Measurements from ENCODE around the gene SLC27A1. TPM values are rescaled to one million over a fixed set of nuclear protein-coding genes. Genes with fewer than 3 reads are reported as not detected.

The SLC27A1 gene
- total RNA-seq, 1 donor from 2014 or later, result 4.3 TPM

- Mint-ChIP-seq H3K27me3 (no peaks in the 10 kb centered on the region), H3K4me3 (no peak overlapping the region), H3K9me3 (no peaks in the 10 kb centered on the region), H3K4me1 (peaks cover 32% of the 10 kb centered on the region), H3K27ac (no peak overlapping the region), H3K36me3 (ENCODE audit: low read depth) (peaks cover 11% of the 10 kb centered on the region)
- intact Hi-C loops (cut with micrococcal nuclease), result no loop called here
- ATAC-seq (ENCODE audit: low read depth), result no peak
- TF ChIP-seq CTCF (IDR thresholded peaks at IDR 0.05), result no peak
- ChIA-PET POLR2A (no interaction called here), CTCF (no interaction called here)
- no peak for DNase-seq
These were observed 29.5 kb downstream of the SLC27A1 start for GRCh38 chr19:17499648-17500446.

- Mint-ChIP-seq H3K27me3 (no peaks in the 10 kb centered on the region), H3K4me1 (peaks cover 31% of the 10 kb centered on the region), H3K27ac (no peak overlapping the region)
These were observed 30.3 kb downstream of the SLC27A1 start for GRCh38 chr19:17500447-17501198.

GRCh38 chr19:17503240-17503639 is 32.9 kb downstream of the SLC27A1 start:
- H3K27me3 Mint-ChIP-seq, result no peaks in the 10 kb centered on the region
- ChIA-PET POLR2A (interaction anchor here (0.6 kb wide), 1 partner anchor 122 kb away, joined by 6 read pairs; no protein-coding TSS in a partner anchor), CTCF (interaction anchor here (0.6 kb wide), 1 partner anchor 334 kb away, joined by 3 read pairs; no protein-coding TSS in a partner anchor)
- ATAC-seq (ENCODE audit: low read depth) (no peak), DNase-seq (no peak)
- H3K4me3 Mint-ChIP-seq, result no peak overlapping the region
- no peak for TF ChIP-seq CTCF (IDR thresholded peaks at IDR 0.05)
- H3K9me3 Mint-ChIP-seq, result no peaks in the 10 kb centered on the region
- peaks cover 20% of the 10 kb centered on the region for H3K36me3 Mint-ChIP-seq (ENCODE audit: low read depth)
- H3K27ac Mint-ChIP-seq, result no peak overlapping the region
- intact Hi-C loops (cut with micrococcal nuclease), result no loop called here
- peaks cover 16% of the 10 kb centered on the region for H3K4me1 Mint-ChIP-seq

More at GRCh38 chr19:17500447-17501198, 30.3 kb downstream of the SLC27A1 start:
- ChIA-PET POLR2A (no interaction called here), CTCF (no interaction called here)
- ATAC-seq (ENCODE audit: low read depth), result no peak
- DNase-seq, result no peak
- peaks cover 13% of the 10 kb centered on the region for H3K36me3 Mint-ChIP-seq (ENCODE audit: low read depth)
- TF ChIP-seq CTCF (IDR thresholded peaks at IDR 0.05), result no peak
- H3K9me3 Mint-ChIP-seq, result no peaks in the 10 kb centered on the region
- H3K4me3 Mint-ChIP-seq, result no peak overlapping the region
- intact Hi-C loops (cut with micrococcal nuclease), result no loop called here

GRCh38 chr19:17504030-17504429 is 33.7 kb downstream of the SLC27A1 start:
- intact Hi-C loops (cut with micrococcal nuclease), result no loop called here
- Mint-ChIP-seq H3K36me3 (ENCODE audit: low read depth) (peaks cover 24% of the 10 kb centered on the region), H3K27ac (no peak overlapping the region), H3K4me1 (peaks cover 13% of the 10 kb centered on the region), H3K9me3 (no peaks in the 10 kb centered on the region), H3K27me3 (no peaks in the 10 kb centered on the region), H3K4me3 (no peak overlapping the region)
- ChIA-PET CTCF (no interaction called here), POLR2A (no interaction called here)
- no peak for TF ChIP-seq CTCF (IDR thresholded peaks at IDR 0.05)
- no peak for DNase-seq
- ATAC-seq (ENCODE audit: low read depth), result no peak

- ATAC-seq (ENCODE audit: low read depth) (no peak), DNase-seq (no peak)
- intact Hi-C loops (cut with micrococcal nuclease), result no loop called here
- H3K9me3 Mint-ChIP-seq, result no peaks in the 10 kb centered on the region
- CTCF ChIA-PET, result no interaction called here
- peaks cover 13% of the 10 kb centered on the region for H3K4me1 Mint-ChIP-seq
- H3K36me3 Mint-ChIP-seq (ENCODE audit: low read depth), result peaks cover 24% of the 10 kb centered on the region
- H3K27ac Mint-ChIP-seq, result no peak overlapping the region
- no peaks in the 10 kb centered on the region for H3K27me3 Mint-ChIP-seq
- TF ChIP-seq CTCF (IDR thresholded peaks at IDR 0.05), result no peak
- H3K4me3 Mint-ChIP-seq, result no peak overlapping the region
- POLR2A ChIA-PET, result interaction anchor here (0.8 kb wide), 1 partner anchor 34 kb away, joined by 7 read pairs; no protein-coding TSS in a partner anchor
These were observed 34.1 kb downstream of the SLC27A1 start for GRCh38 chr19:17504456-17504855.

Data from activated B cell treated with CpG ODN at 0.5 μM for 24 hours (primary cell).